HepG2 (cell line): ENCODE measurements around the gene FBXL20. TPM values are rescaled to one million over a fixed set of nuclear protein-coding genes. Genes with fewer than 3 reads are reported as not detected.

Experiments used
- ATAC-seq: fragments of 200-7000 bp; cut with Tn5 transposase; 3 replicates; pipeline ENCODE4 v1.9.1; 2020; ENCODE audit warnings: mild to moderate bottlenecking, moderate library complexity
- BruUV-seq: library from RNA; stranded (reverse); fragments of 400-500 nt; replicated peaks from 2 replicates; lab custom pipeline; 2021; lab: Mats Ljungman, UMichigan
- CTCF ChIA-PET: fragments of 300-600 bp; formaldehyde crosslinking; extraction: SDS; loops from one replicate; lab custom pipeline; 2021; ENCODE audit warnings: low total read pairs, inconsistent platforms, low intra/inter-chr PET ratio; lab: Yijun Ruan, JAX
- POLR2A ChIA-PET: fragments of 350-600 bp; sonication (Branson Sonifier 250); formaldehyde crosslinking; loops from one replicate; lab custom pipeline; 2020; ENCODE audit warnings: antibody characterized with exemption, inconsistent platforms; lab: Yijun Ruan, JAX
- DNase-seq: peaks from one replicate; pipeline ENCODE4 v3.0.0-alpha.2; 2015; ENCODE audit warnings: low spot score
- FAIRE-seq: peaks from 3 replicates; lab custom pipeline; 2011; peaks lifted over from hg19 to GRCh38; lab: Jason Lieb, UNC
- H2AFZ ChIP-seq: one replicate; pipeline ENCODE4 v1.6.1; 2011; ENCODE audit warnings: low read length, inconsistent platforms
- H3K27ac ChIP-seq: fragments of 300-600 bp; 3 replicates; pipeline ENCODE4 v1.8.0; 2011; ENCODE audit warnings: mixed run types, mild to moderate bottlenecking, mixed read lengths, low read length, inconsistent platforms; ENCODE audit not compliant: insufficient read depth; ENCODE audit errors: extremely low read length
- H3K27me3 ChIP-seq, 2 experiments: fragments of 200-600 bp in 1 of 2; 2 replicates in 1 of 2; 3 replicates in 1 of 2; pipeline versions ENCODE4 v1.6.0 to v1.8.0; 2011; ENCODE audit warnings: low read length in 2 of 2, mild to moderate bottlenecking in 2 of 2, moderate library complexity in 2 of 2, inconsistent platforms in 1 of 2; ENCODE audit not compliant: insufficient read depth in 2 of 2, control insufficient read depth in 1 of 2
- H3K36me3 ChIP-seq, 2 experiments: fragments of 200-600 bp in 1 of 2; replicated peaks in 1 of 2; 2 replicates in 1 of 2; 3 replicates in 1 of 2; pipeline versions ENCODE4 v1.5.1 to v1.8.0; 2011; ENCODE audit warnings: low read length in 2 of 2, inconsistent platforms in 1 of 2; ENCODE audit not compliant: insufficient read depth in 2 of 2, control insufficient read depth in 1 of 2
- H3K4me1 ChIP-seq: 2 replicates; pipeline ENCODE4 v1.5.1; 2012; ENCODE audit warnings: low read length, inconsistent platforms; ENCODE audit not compliant: insufficient read depth
- H3K4me2 ChIP-seq: 2 replicates; pipeline ENCODE4 v1.6.0; 2011; ENCODE audit warnings: low read depth, low read length, inconsistent platforms
- H3K4me3 ChIP-seq, 3 experiments: fragments of 200-600 bp in 1 of 3; sonication (generic), shearing (Covaris generic) in 1 of 3; replicated peaks in 1 of 3; 2 replicates each; pipeline ENCODE4 v1.5.1; 2011 to 2016; ENCODE audit warnings: low read length in 3 of 3, inconsistent platforms in 2 of 3, low read depth in 2 of 3, mild to moderate bottlenecking in 2 of 3, control low read depth in 1 of 3, mixed read lengths in 1 of 3; ENCODE audit not compliant: insufficient read depth in 1 of 3
- H3K79me2 ChIP-seq: one replicate; pipeline ENCODE4 v1.6.1; 2011; ENCODE audit warnings: low read length, inconsistent platforms; ENCODE audit not compliant: insufficient read depth
- H3K9ac ChIP-seq: 2 replicates; pipeline ENCODE4 v1.6.0; 2011; ENCODE audit warnings: mild to moderate bottlenecking, low read depth, low read length, inconsistent platforms; ENCODE audit not compliant: insufficient read depth
- H3K9me3 ChIP-seq: 2 replicates; pipeline ENCODE4 v1.5.1; 2012; ENCODE audit warnings: mild to moderate bottlenecking, low read length
- H4K20me1 ChIP-seq: 2 replicates; pipeline ENCODE4 v1.6.0; 2011; ENCODE audit warnings: inconsistent platforms, mild to moderate bottlenecking, low read length, moderate library complexity; ENCODE audit not compliant: insufficient read depth
- ATM ChIP-seq: fragments of 450-650 bp; IDR thresholded peaks from 2 replicates; pipeline ENCODE4 v1.7.1; 2017; ENCODE audit warnings: mild to moderate bottlenecking, borderline replicate concordance
- GTF2F1 ChIP-seq: fragments of 150-350 bp; IDR thresholded peaks from 2 replicates; pipeline ENCODE4 v1.6.1; 2014; ENCODE audit warnings: low read length
- HNRNPK ChIP-seq: fragments of 200-400 bp; formaldehyde crosslinking; IDR thresholded peaks from 2 replicates; pipeline ENCODE4 v1.6.1; 2018; ENCODE audit warnings: low read length, low read depth, moderate library complexity, mild to moderate bottlenecking; ENCODE audit not compliant: poor library complexity, severe bottlenecking
- MYPOP ChIP-seq: sonication (generic); formaldehyde crosslinking; IDR thresholded peaks from 2 replicates; pipeline ENCODE4 v1.8.1; 2023; ENCODE audit warnings: mild to moderate bottlenecking, moderate library complexity, missing genetic modification reagents
- PCBP2 ChIP-seq: fragments of 200-400 bp; formaldehyde crosslinking; optimal IDR thresholded peaks from 2 replicates; pipeline ENCODE3; 2018; ENCODE audit warnings: low read length, low read depth; ENCODE audit not compliant: poor library complexity, severe bottlenecking
- POLR2A ChIP-seq, 2 experiments: IDR thresholded peaks; 2 replicates each; pipeline ENCODE4 v1.6.1; 2011; ENCODE audit warnings: low read depth in 2 of 2, low read length in 2 of 2, mild to moderate bottlenecking in 1 of 2, moderate library complexity in 1 of 2; ENCODE audit not compliant: insufficient read depth in 1 of 2
- RBFOX2 ChIP-seq: fragments of 200-400 bp; formaldehyde crosslinking; IDR thresholded peaks from 2 replicates; pipeline ENCODE4 v1.6.1; 2017; ENCODE audit warnings: low read depth, mild to moderate bottlenecking, low read length
- RBM22 ChIP-seq: fragments of 200-400 bp; formaldehyde crosslinking; optimal IDR thresholded peaks from 2 replicates; pipeline ENCODE3; 2017; ENCODE audit warnings: mild to moderate bottlenecking, low read length, moderate library complexity
- ZNF256 ChIP-seq: sonication (generic); formaldehyde crosslinking; conservative IDR thresholded peaks from 2 replicates; pipeline ENCODE4 v1.4.0; 2020; ENCODE audit warnings: missing genetic modification reagents
- ZNF3 ChIP-seq: IDR thresholded peaks from 2 replicates; pipeline ENCODE4 v1.7.0; 2017; ENCODE audit warnings: inconsistent platforms
- ZNF749 ChIP-seq: sonication (generic); formaldehyde crosslinking; IDR thresholded peaks from 2 replicates; pipeline ENCODE4 v1.8.0; 2022; ENCODE audit warnings: mild to moderate bottlenecking, missing genetic modification reagents, moderate library complexity, borderline replicate concordance
- WGBS: methylation state at CpG from one replicate; pipeline ENCODE4 v1.1.6; 2017; ENCODE audit warnings: low lambda C conversion rate; 5-methylcytosine and 5-hydroxymethylcytosine counted together
- in situ Hi-C: cut with HindIII; loops from 2 replicates; pipeline ENCODE4 v1.10.0; 2017; ENCODE audit warnings: low pct_unique_long_range_greater_than_20kb; ENCODE audit not compliant: extremely low pct_ligation_motif_present
- intact Hi-C: fragments of 100-400 bp; cut with micrococcal nuclease; formaldehyde crosslinking; loops from one replicate; pipeline ENCODE4 v1.10.0; 2022; ENCODE audit not compliant: unreplicated experiment
- polyA plus RNA-seq, 8 experiments: library from polyadenylated mRNA; depleted of rRNA in 3 of 8; stranded (reverse) in 7 of 8; unstranded in 1 of 8; fragments of >200 nt; fragmentation: Illumina TruSeq in 4 of 8; extraction: Trizol in 4 of 8; gene quantifications; 2 replicates each; pipeline versions ENCODE4 v1.2.1 to v1.2.3, GENCODE V29; 2011 to 2016; ENCODE audit warnings: low read depth in 4 of 8, missing spikeins in 1 of 8, mixed read lengths in 1 of 8; ENCODE audit not compliant: insufficient read depth in 1 of 8
- total RNA-seq, 5 experiments: library from RNA; depleted of rRNA; stranded (reverse); fragments of >200 nt; fragmentation: Illumina TruSeq; extraction: Trizol; gene quantifications; 2 replicates each; pipeline ENCODE4 v1.2.3, GENCODE V29; 2016; ENCODE audit warnings: low read depth in 1 of 5

FBXL20 gene
- total and polyA plus RNA-seq, 2 of the 13 experiments (the other 11 are each of a cell fraction or from before 2014, with no cell fraction given), result 10.2 to 10.3 TPM

GRCh38 chr17:39404542-39405378, 3.3 kb upstream of the FBXL20 start:
- H3K9me3 ChIP-seq, result no peaks in the 10 kb centered on the region
- no peak overlapping the region for H3K4me2 ChIP-seq
- ATAC-seq (no peak), FAIRE-seq (no peak), DNase-seq (no peak)
- POLR2A ChIA-PET, result no interaction called here
- 93% methylated on average over 6 of the region's 6 CpGs for WGBS
- H3K4me3 ChIP-seq, result no peak overlapping the region
- peaks cover 12% of the 10 kb centered on the region for H3K79me2 ChIP-seq
- peaks cover 15% of the 10 kb centered on the region for H3K4me1 ChIP-seq
- H3K9ac ChIP-seq, result no peak overlapping the region
- H3K27ac ChIP-seq, result no peak overlapping the region
- no peak for TF ChIP-seq ZNF3 (CRISPR knock-in tag)
- TF ChIP-seq POLR2A (IDR thresholded peaks at IDR 0.05; ENCODE audit: insufficient read depth in 1 of 2, low read depth in 2 of 2, low read length in 2 of 2), result no peak
- TF ChIP-seq ATM, result no peak
- TF ChIP-seq RBM22, result peak; percentile 49
- TF ChIP-seq RBFOX2, result peak; percentile 25; the same call in 1 of the 2 replicates
- TF ChIP-seq MYPOP, result no peak
- TF ChIP-seq GTF2F1, result no peak
- TF ChIP-seq PCBP2, result peak; percentile 27
- no peak for TF ChIP-seq ZNF749 (CRISPR knock-in tag)
- peak; percentile 68 for TF ChIP-seq HNRNPK
- no peak for TF ChIP-seq ZNF256 (CRISPR knock-in tag)
- no peak overlapping the region for H2AFZ ChIP-seq
- H3K27me3 ChIP-seq, result no peaks in the 10 kb centered on the region; a peak in 1 of 5 replicates
- intact Hi-C loops (no loop called here), in situ Hi-C loops (no loop called here)
- peaks cover 22 to 36% of the 10 kb centered on the region in 2 experiments for H3K36me3 ChIP-seq
- CTCF ChIA-PET, result no interaction called here
- no TSS peak for BruUV-seq
- H4K20me1 ChIP-seq, result peaks cover 18% of the 10 kb centered on the region; the same call in 1 of the 2 replicates
